ENCODE measurements around the gene PSMG3.

- TF ChIP-seq CTCF (IDR thresholded peaks at IDR 0.05) (no peak), POLR2A (IDR thresholded peaks at IDR 0.05) (no peak)
Measured at GRCh38 chr7:1587738-1588137, 17.9 kb upstream of the PSMG3 start.
